ENCODE measurements around the gene SMARCB1.

SMARCB1 gene

DNA sequence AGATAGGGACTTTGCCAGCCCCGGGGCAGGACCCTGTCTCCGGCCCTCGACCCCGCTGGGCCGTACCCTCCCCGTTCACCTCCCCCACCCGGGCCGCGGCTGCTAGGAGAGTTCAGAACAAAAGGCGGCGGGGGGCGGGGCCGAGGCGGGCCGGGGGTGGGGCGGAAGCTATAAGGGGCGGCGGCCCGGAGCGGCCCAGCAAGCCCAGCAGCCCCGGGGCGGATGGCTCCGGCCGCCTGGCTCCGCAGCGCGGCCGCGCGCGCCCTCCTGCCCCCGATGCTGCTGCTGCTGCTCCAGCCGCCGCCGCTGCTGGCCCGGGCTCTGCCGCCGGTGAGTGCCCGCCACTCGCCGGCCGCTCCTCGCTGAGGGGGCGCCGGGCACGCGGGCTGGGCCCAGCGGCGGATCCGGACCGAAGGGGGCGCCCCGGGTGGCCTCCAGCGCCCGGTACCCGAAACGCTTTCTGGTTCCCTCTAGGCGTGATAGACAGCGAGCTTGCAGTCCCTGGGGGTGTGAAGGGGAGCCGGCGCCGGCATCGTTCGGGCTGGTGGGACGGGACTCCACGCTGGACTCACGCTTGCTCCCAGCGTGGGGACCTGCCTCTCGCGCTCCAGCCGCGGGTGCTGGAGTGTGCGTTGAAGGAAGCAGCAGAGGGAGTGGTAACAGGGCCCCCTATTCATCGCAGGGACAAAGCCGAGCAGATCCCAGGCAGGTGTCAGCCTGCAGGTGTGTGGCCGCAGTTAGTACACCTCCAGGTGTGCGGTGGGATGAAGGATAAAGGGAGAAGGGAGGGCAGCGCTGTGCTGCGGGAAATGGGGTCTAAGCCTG is 13.9 kb upstream of the SMARCB1 start, which contains the start of gene MMP11:
MMP11 (plus strand) TSS at position 201 of the 825 bp plus-strand sequence; CDS start at position 223, 22 bp downstream.
- TF ChIP-seq POU6F1 (CRISPR knock-in tag; IDR thresholded peaks at IDR 0.05; ENCODE audit: borderline replicate concordance, low read depth) (no peak), RARB (CRISPR knock-in tag; IDR thresholded peaks at IDR 0.05) (no peak), CSDC2 (CRISPR knock-in tag; IDR thresholded peaks at IDR 0.05) (no peak), ZNF8 (CRISPR knock-in tag; IDR thresholded peaks at IDR 0.05) (no peak), ZFP3 (CRISPR knock-in tag; IDR thresholded peaks at IDR 0.05) (no peak), GLIS3 (CRISPR knock-in tag; IDR thresholded peaks at IDR 0.05) (no peak), PPARA (CRISPR knock-in tag; IDR thresholded peaks at IDR 0.05; ENCODE audit: borderline replicate concordance) (no peak)
- ATAC-seq: peak; percentile 32

- no peak for ATAC-seq
- TF ChIP-seq ZNF8 (CRISPR knock-in tag; IDR thresholded peaks at IDR 0.05) (no peak), PATZ1 (CRISPR knock-in tag; IDR thresholded peaks at IDR 0.05; ENCODE audit: borderline replicate concordance) (no peak), POU6F1 (CRISPR knock-in tag; IDR thresholded peaks at IDR 0.05; ENCODE audit: borderline replicate concordance, low read depth) (no peak), PPARA (CRISPR knock-in tag; IDR thresholded peaks at IDR 0.05; ENCODE audit: borderline replicate concordance) (no peak), ESRRG (CRISPR knock-in tag; IDR thresholded peaks at IDR 0.05) (no peak), BACH2 (CRISPR knock-in tag; IDR thresholded peaks at IDR 0.05; ENCODE audit: borderline replicate concordance) (no peak), OSR1 (CRISPR knock-in tag; IDR thresholded peaks at IDR 0.05) (no peak), RARB (CRISPR knock-in tag; IDR thresholded peaks at IDR 0.05) (no peak), ZNF565 (CRISPR knock-in tag; conservative IDR thresholded peaks at IDR 0.05; ENCODE audit: low read depth) (no peak), CSDC2 (CRISPR knock-in tag; IDR thresholded peaks at IDR 0.05) (no peak), ZFP3 (CRISPR knock-in tag; IDR thresholded peaks at IDR 0.05) (no peak), TCF4 (CRISPR knock-in tag; IDR thresholded peaks at IDR 0.05; ENCODE audit: borderline replicate concordance) (no peak), GLIS3 (CRISPR knock-in tag; IDR thresholded peaks at IDR 0.05) (no peak), SNAI2 (CRISPR knock-in tag; IDR thresholded peaks at IDR 0.05) (no peak), TOX (CRISPR knock-in tag; IDR thresholded peaks at IDR 0.05; ENCODE audit: borderline replicate concordance) (no peak)
- TF ChIP-seq, protein P1, sequence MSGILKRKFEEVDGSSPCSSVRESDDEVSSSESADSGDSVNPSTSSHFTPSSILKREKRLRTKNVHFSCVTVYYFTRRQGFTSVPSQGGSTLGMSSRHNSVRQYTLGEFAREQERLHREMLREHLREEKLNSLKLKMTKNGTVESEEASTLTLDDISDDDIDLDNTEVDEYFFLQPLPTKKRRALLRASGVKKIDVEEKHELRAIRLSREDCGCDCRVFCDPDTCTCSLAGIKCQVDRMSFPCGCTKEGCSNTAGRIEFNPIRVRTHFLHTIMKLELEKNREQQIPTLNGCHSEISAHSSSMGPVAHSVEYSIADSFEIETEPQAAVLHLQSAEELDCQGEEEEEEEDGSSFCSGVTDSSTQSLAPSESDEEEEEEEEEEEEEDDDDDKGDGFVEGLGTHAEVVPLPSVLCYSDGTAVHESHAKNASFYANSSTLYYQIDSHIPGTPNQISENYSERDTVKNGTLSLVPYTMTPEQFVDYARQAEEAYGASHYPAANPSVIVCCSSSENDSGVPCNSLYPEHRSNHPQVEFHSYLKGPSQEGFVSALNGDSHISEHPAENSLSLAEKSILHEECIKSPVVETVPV (CRISPR knock-in tag; IDR thresholded peaks at IDR 0.05): no peak
- TF ChIP-seq, protein P2, sequence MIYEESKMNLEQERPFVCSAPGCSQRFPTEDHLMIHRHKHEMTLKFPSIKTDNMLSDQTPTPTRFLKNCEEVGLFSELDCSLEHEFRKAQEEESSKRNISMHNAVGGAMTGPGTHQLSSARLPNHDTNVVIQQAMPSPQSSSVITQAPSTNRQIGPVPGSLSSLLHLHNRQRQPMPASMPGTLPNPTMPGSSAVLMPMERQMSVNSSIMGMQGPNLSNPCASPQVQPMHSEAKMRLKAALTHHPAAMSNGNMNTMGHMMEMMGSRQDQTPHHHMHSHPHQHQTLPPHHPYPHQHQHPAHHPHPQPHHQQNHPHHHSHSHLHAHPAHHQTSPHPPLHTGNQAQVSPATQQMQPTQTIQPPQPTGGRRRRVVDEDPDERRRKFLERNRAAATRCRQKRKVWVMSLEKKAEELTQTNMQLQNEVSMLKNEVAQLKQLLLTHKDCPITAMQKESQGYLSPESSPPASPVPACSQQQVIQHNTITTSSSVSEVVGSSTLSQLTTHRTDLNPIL (CRISPR knock-in tag; IDR thresholded peaks at IDR 0.05; ENCODE audit: low read depth): no peak
Observed at GRCh38 chr22:23773483-23774113, 13.2 kb upstream of the SMARCB1 start.

GRCh38 chr22:23774114-23774921 is 12.4 kb upstream of the SMARCB1 start:
- ATAC-seq: no peak
- no peak for TF ChIP-seq ESRRG (CRISPR knock-in tag; IDR thresholded peaks at IDR 0.05)
- TF ChIP-seq OSR1 (CRISPR knock-in tag; IDR thresholded peaks at IDR 0.05): no peak
- no peak for TF ChIP-seq BACH2 (CRISPR knock-in tag; IDR thresholded peaks at IDR 0.05; ENCODE audit: borderline replicate concordance)
- TF ChIP-seq TCF4 (CRISPR knock-in tag; IDR thresholded peaks at IDR 0.05; ENCODE audit: borderline replicate concordance): no peak
- TF ChIP-seq ZNF8 (CRISPR knock-in tag; IDR thresholded peaks at IDR 0.05): no peak
- TF ChIP-seq PPARA (CRISPR knock-in tag; IDR thresholded peaks at IDR 0.05; ENCODE audit: borderline replicate concordance): no peak
- TF ChIP-seq, protein P3, sequence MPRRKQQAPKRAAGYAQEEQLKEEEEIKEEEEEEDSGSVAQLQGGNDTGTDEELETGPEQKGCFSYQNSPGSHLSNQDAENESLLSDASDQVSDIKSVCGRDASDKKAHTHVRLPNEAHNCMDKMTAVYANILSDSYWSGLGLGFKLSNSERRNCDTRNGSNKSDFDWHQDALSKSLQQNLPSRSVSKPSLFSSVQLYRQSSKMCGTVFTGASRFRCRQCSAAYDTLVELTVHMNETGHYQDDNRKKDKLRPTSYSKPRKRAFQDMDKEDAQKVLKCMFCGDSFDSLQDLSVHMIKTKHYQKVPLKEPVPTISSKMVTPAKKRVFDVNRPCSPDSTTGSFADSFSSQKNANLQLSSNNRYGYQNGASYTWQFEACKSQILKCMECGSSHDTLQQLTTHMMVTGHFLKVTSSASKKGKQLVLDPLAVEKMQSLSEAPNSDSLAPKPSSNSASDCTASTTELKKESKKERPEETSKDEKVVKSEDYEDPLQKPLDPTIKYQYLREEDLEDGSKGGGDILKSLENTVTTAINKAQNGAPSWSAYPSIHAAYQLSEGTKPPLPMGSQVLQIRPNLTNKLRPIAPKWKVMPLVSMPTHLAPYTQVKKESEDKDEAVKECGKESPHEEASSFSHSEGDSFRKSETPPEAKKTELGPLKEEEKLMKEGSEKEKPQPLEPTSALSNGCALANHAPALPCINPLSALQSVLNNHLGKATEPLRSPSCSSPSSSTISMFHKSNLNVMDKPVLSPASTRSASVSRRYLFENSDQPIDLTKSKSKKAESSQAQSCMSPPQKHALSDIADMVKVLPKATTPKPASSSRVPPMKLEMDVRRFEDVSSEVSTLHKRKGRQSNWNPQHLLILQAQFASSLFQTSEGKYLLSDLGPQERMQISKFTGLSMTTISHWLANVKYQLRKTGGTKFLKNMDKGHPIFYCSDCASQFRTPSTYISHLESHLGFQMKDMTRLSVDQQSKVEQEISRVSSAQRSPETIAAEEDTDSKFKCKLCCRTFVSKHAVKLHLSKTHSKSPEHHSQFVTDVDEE (CRISPR knock-in tag; IDR thresholded peaks at IDR 0.05): no peak
- TF ChIP-seq ZNF565 (CRISPR knock-in tag; conservative IDR thresholded peaks at IDR 0.05; ENCODE audit: low read depth): no peak
- no peak for TF ChIP-seq ZFP30 (CRISPR knock-in tag; IDR thresholded peaks at IDR 0.05)
- no peak for TF ChIP-seq ARNTL (CRISPR knock-in tag; IDR thresholded peaks at IDR 0.05; ENCODE audit: borderline replicate concordance, low read depth)
- TF ChIP-seq ZNF70 (CRISPR knock-in tag; IDR thresholded peaks at IDR 0.05): no peak
- no peak for TF ChIP-seq SNAI2 (CRISPR knock-in tag; IDR thresholded peaks at IDR 0.05)
- no peak for TF ChIP-seq RARB (CRISPR knock-in tag; IDR thresholded peaks at IDR 0.05)
